GM23248 (cell line): ENCODE measurements around the gene EXOC2. TPM values are rescaled to one million over a fixed set of nuclear protein-coding genes. Genes with fewer than 3 reads are reported as not detected.

Experiments
- DNase-seq: peaks from one replicate; pipeline ENCODE4 v3.0.0-alpha.2; 2015
- H2AFZ ChIP-seq: fragments of 200-600 bp; sonication (generic); 2 replicates; pipeline ENCODE4 v1.6.1; 2016; ENCODE audit warnings: antibody characterized with exemption
- H3F3A ChIP-seq: fragments of 200-600 bp; sonication (generic); 2 replicates; pipeline ENCODE4 v1.6.1; 2016; ENCODE audit warnings: mild to moderate bottlenecking, antibody characterized with exemption, mixed run types; ENCODE audit not compliant: insufficient read depth
- H3K27ac ChIP-seq: fragments of 200-600 bp; sonication (generic); 2 replicates; pipeline ENCODE4 v1.5.1; 2016; ENCODE audit warnings: mild to moderate bottlenecking
- H3K27me3 ChIP-seq: fragments of 200-600 bp; sonication (generic); replicated peaks from 2 replicates; pipeline ENCODE4 v1.6.1; 2016; ENCODE audit warnings: mild to moderate bottlenecking; ENCODE audit not compliant: insufficient read depth
- H3K36me3 ChIP-seq: fragments of 200-600 bp; sonication (generic); 2 replicates; pipeline ENCODE4 v1.6.1; 2016; ENCODE audit warnings: low read depth, mild to moderate bottlenecking
- H3K4me1 ChIP-seq: fragments of 200-600 bp; sonication (generic); 2 replicates; pipeline ENCODE4 v1.6.1; 2016; ENCODE audit warnings: mild to moderate bottlenecking; ENCODE audit not compliant: insufficient read depth
- H3K4me2 ChIP-seq: fragments of 200-600 bp; sonication (generic); one replicate; pipeline ENCODE4 v1.6.1; 2016; ENCODE audit warnings: mild to moderate bottlenecking; ENCODE audit not compliant: unreplicated experiment
- H3K4me3 ChIP-seq: fragments of 200-600 bp; sonication (generic); 2 replicates; pipeline ENCODE4 v1.5.1; 2016; ENCODE audit warnings: mild to moderate bottlenecking
- H3K79me2 ChIP-seq: fragments of 200-600 bp; sonication (generic); 2 replicates; pipeline ENCODE4 v1.6.1; 2016; ENCODE audit warnings: mild to moderate bottlenecking; ENCODE audit not compliant: insufficient read depth
- H3K9ac ChIP-seq: fragments of 200-600 bp; sonication (generic); 2 replicates; pipeline ENCODE4 v1.6.1; 2016; ENCODE audit warnings: mild to moderate bottlenecking
- H3K9me2 ChIP-seq: fragments of 200-600 bp; sonication (generic); 2 replicates; pipeline ENCODE4 v1.6.1; 2016; ENCODE audit warnings: mixed run types, mild to moderate bottlenecking, moderate library complexity; ENCODE audit not compliant: insufficient read depth
- H3K9me3 ChIP-seq: fragments of 200-600 bp; sonication (generic); one replicate; pipeline ENCODE4 v1.6.1; 2017; ENCODE audit warnings: low read depth
- H4K20me1 ChIP-seq: fragments of 200-600 bp; sonication (generic); 2 replicates; pipeline ENCODE4 v1.6.0; 2016; ENCODE audit not compliant: insufficient read depth
- EZH2 ChIP-seq: fragments of 200-600 bp; sonication (generic); IDR thresholded peaks from 2 replicates; pipeline ENCODE4 v1.6.1; 2018; ENCODE audit warnings: antibody characterized with exemption, mild to moderate bottlenecking; ENCODE audit not compliant: insufficient read depth, poor library complexity, severe bottlenecking
- EZH2phosphoT487 ChIP-seq: fragments of 200-600 bp; sonication (generic); IDR thresholded peaks from 2 replicates; pipeline ENCODE4 v1.6.1; 2018; ENCODE audit warnings: antibody characterized with exemption, moderate library complexity, mild to moderate bottlenecking, low read depth; ENCODE audit not compliant: insufficient read depth
- WGBS, 2 experiments: methylation state at CpG; one replicate each; pipeline ENCODE4 v1.1.6; 2015 to 2017; ENCODE audit warnings: low lambda C conversion rate in 2 of 2, low coverage in 1 of 2; ENCODE audit errors: missing lambda C conversion rate in 2 of 2; 5-methylcytosine and 5-hydroxymethylcytosine counted together
- in situ Hi-C: fragments of 300-500 bp; cut with MboI; formaldehyde crosslinking; loops from 2 replicates; pipeline ENCODE4 v1.15.0; 2020
- polyA plus RNA-seq: library from polyadenylated mRNA; unstranded; fragments of >200 nt; fragmentation: Nextera tagmentation; extraction: Ambion mirVana; gene quantifications from 2 replicates; pipeline ENCODE4 v1.2.1, GENCODE V29; 2016
- total RNA-seq: library from RNA; depleted of rRNA; stranded (reverse); fragments of >200 nt; shearing (Covaris generic); gene quantifications from 2 replicates; pipeline ENCODE4 v1.2.3, GENCODE V29; 2014

EXOC2 gene
- total and polyA plus RNA-seq, 2 experiments from 2014 or later, result 17.5 to 32.9 TPM

DNA sequence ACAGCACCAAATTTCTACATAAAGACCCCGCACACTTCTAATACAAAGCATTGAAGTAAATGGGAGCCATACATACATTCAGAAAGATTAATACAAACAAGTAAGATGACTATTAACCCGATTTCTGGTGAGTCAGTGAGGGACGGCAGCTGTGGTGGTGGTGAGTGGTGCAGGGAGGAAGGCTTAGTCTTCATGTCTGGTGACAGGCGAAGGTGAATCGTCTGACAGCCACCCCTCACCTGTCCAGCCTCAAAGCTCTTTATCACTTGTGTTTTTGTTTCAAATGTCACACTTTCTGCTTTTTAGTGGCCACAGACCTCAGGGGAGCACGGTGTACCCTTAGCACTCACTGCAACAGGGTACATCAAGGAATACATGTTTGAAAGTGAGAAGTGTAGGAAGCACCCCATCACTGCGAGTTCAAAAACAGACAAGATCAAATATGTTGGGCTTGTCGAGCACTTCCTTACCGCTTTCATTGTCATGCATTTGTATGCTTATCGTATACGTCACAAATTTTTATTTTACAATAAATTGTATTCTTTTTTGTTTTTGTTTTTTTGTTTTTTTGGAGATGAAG is 237.8 kb downstream of the EXOC2 start:
- peaks cover 29% of the 10 kb centered on the region for H3K27me3 ChIP-seq

GRCh38 chr6:454148-454991 is 238.6 kb downstream of the EXOC2 start:
- Histone ChIP-seq H3K9ac (no peak overlapping the region), H2AFZ (no peak overlapping the region), H3K4me3 (no peak overlapping the region), H3K4me2 (no peak overlapping the region), H3K9me2 (no peaks in the 10 kb centered on the region), H3K27me3 (peaks cover 25% of the 10 kb centered on the region), H3K9me3 (no peaks in the 10 kb centered on the region), H3K27ac (no peak overlapping the region), H3K79me2 (no peaks in the 10 kb centered on the region), H3K36me3 (no peaks in the 10 kb centered on the region), H3F3A (no peaks in the 10 kb centered on the region), H3K4me1 (0 out of 2 replicates have a peak, but pooled peaks cover 4% of the 10 kb centered on the region), H4K20me1 (no peaks in the 10 kb centered on the region)
- in situ Hi-C loops, result no loop called here
- 20 to 25% methylated on average over 5 of the region's 5 CpGs for WGBS, 2 experiments
- TF ChIP-seq EZH2, result no peak
- no peak for TF ChIP-seq EZH2phosphoT487
- DNase-seq, result no peak

More for the DNA sequence above, 237.8 kb downstream of the EXOC2 start:
- Histone ChIP-seq H3K9me2 (no peaks in the 10 kb centered on the region), H3K36me3 (no peaks in the 10 kb centered on the region), H3K9me3 (no peaks in the 10 kb centered on the region), H2AFZ (no peak overlapping the region), H3K27ac (no peak overlapping the region), H3K4me1 (0 out of 2 replicates have a peak, but pooled peaks cover 4% of the 10 kb centered on the region), H4K20me1 (no peaks in the 10 kb centered on the region), H3K4me3 (no peak overlapping the region), H3K9ac (no peak overlapping the region), H3F3A (no peaks in the 10 kb centered on the region), H3K79me2 (no peaks in the 10 kb centered on the region), H3K4me2 (no peak overlapping the region)
- no peak for DNase-seq
- TF ChIP-seq EZH2, result no peak
- in situ Hi-C loops, result no loop called here
- WGBS, 2 experiments, result 56 to 62% methylated on average over 11 of the region's 11 CpGs

DNA sequence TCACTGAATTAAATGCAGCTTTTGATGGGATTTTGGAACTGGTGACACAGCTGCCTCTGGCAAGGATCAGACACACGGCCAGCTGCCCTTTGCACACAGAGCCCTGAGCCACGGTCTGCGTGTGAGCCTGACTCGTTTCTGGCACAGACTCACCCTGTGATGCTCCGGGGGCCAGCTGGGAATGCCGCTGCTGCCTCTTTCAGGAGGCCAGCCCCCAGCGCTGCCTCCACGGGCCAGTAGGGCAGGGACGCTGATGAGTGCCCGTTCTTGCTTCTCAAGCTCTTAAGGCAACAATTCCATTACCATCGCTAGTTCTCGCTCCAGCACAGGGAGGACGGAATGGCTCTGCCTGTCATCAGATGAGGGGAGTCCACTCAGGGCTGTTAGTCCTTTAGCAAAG is 239.8 kb downstream of the EXOC2 start:
- H3F3A ChIP-seq, result no peaks in the 10 kb centered on the region
- H3K9ac ChIP-seq, result no peak overlapping the region
- H3K4me3 ChIP-seq, result no peak overlapping the region
- H4K20me1 ChIP-seq, result no peaks in the 10 kb centered on the region
- in situ Hi-C loops, result no loop called here
- no peaks in the 10 kb centered on the region for H3K9me2 ChIP-seq
- no peaks in the 10 kb centered on the region for H3K36me3 ChIP-seq
- no peaks in the 10 kb centered on the region for H3K9me3 ChIP-seq
- DNase-seq, result peak; percentile 59
- peaks cover 31% of the 10 kb centered on the region for H3K27me3 ChIP-seq
- TF ChIP-seq EZH2 (no peak), EZH2phosphoT487 (no peak)
- H3K4me2 ChIP-seq, result no peak overlapping the region
- 0 out of 2 replicates have a peak, but pooled peaks cover 4% of the 10 kb centered on the region for H3K4me1 ChIP-seq
- no peak overlapping the region for H2AFZ ChIP-seq
- WGBS, 2 experiments, result 23 to 27% methylated on average over 13 of the region's 13 CpGs
- no peak overlapping the region for H3K27ac ChIP-seq
- H3K79me2 ChIP-seq, result no peaks in the 10 kb centered on the region

DNA sequence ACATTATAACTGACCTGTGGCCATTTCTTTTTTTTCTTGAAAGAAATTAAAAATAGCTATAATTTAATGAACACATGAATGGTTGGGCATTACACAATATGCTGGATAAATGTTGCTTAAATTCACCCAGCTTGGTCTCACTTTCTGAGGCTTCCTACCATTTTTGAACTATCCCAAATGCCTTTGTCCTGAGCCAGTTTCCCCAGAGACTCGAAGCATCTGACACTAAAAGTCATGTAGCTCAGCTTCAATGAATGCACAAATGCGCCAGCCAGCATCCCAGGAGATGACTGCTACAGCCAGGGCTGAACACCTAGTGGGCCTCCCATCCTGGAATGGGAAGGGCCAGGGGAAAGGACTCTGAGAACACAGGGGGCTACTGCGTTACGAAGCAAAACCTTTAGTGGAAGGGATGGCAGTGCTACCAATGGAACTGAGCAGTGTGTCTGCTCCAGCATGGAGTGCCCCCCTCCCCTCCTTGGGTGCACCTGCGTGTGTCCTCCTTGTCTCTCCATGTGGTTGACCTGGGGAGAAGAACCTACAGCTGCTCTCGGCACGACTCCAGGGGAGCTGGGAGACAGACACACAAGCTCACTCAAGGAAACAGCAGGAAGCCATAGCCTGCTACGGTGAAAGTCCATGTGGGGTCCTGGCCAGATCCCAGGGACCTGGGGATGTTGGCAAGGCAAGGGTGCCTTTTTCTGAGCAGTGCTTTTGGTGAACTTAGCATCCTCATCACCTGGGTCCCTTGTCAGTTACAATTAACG is 240.5 kb downstream of the EXOC2 start:
- no peaks in the 10 kb centered on the region for H3K9me3 ChIP-seq
- in situ Hi-C loops, result no loop called here
- no peaks in the 10 kb centered on the region for H3F3A ChIP-seq
- peak; percentile 59 for DNase-seq
- H3K79me2 ChIP-seq, result no peaks in the 10 kb centered on the region
- no peak overlapping the region for H3K27ac ChIP-seq
- 0 out of 2 replicates have a peak, but pooled peaks cover 4% of the 10 kb centered on the region for H3K4me1 ChIP-seq
- H2AFZ ChIP-seq, result no peak overlapping the region
- no peaks in the 10 kb centered on the region for H4K20me1 ChIP-seq
- H3K9me2 ChIP-seq, result no peaks in the 10 kb centered on the region
- H3K4me2 ChIP-seq, result no peak overlapping the region
- WGBS, 2 experiments, result 39 to 47% methylated on average over 9 of the region's 9 CpGs
- H3K4me3 ChIP-seq, result no peak overlapping the region
- no peak overlapping the region for H3K9ac ChIP-seq
- H3K27me3 ChIP-seq, result peaks cover 34% of the 10 kb centered on the region
- H3K36me3 ChIP-seq, result no peaks in the 10 kb centered on the region
- TF ChIP-seq EZH2phosphoT487 (no peak), EZH2 (no peak)
